ENCODE data around the gene CTIF. TPM values are rescaled to one million over a fixed set of nuclear protein-coding genes. Genes with fewer than 3 reads are reported as not detected.

The CTIF gene
- total RNA-seq, 1 experiment from 2014 or later = 23.8 TPM

DNA sequence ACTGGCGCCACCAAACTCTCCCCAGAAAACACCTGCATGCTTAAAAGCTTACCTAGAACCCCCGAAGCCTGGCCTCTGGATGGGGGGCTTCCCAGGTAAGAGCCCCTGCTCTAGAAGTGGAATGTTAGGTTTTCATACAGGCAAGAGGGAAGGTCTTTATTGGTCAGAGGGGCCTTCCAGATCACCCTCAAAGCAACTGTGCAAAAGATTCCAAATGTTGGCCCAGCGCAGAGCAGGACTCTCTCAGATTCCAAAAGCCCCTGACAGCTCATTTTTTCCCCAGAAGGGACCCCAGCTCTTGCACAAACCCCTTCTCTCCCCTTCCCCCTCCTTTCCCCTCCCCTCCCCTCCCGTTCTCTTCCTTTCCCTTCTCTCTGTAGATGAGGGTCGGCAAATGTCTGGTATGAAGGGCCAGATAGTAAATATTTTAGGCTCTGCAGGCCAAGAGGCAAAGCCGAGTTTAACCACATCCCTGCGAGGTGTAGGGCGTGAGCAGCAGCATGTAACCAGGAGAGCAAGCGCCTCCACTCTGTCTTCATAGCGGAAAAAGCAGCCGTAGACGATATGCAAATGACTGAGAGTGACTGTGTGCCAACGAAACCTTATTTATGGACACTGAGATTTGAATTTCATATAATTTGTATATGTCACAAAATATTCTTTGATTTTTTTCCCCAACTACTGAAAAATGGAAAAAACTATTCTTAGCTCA, 295.0 kb downstream of the CTIF start:
- peak; percentile 32 for DNase-seq (ENCODE audit: low spot score)

DNA sequence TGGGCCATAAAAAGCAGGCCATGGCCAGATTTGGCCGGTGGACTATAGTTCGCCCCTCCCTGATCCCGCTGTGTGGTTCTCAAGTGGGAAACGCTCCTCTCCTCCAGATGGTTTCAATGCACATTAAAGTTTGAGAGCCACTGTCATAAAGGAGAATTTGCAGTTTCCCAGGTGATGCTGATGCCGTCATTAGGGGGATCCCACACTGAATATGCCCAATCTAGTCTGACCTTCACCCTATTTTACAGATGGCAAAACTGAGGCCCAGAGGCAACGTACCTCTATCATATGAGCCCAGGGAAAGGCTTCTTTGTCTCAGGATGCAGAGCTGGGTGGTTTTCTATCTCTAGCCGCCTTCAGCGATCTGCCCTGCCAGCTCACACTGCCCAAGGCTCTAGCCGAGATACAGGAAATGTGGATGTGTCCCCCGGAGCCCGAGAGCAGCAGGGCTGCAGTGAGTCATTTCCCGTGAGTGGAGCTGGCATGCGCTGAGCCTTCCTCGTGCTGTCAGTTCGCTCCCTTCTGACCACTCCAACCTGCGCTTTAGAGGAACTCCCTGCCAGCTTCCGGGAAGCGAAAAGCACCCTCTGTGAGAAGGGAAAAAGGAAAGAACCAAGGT, 295.7 kb downstream of the CTIF start:
- peak; percentile 96 for DNase-seq (ENCODE audit: low spot score)

DNA sequence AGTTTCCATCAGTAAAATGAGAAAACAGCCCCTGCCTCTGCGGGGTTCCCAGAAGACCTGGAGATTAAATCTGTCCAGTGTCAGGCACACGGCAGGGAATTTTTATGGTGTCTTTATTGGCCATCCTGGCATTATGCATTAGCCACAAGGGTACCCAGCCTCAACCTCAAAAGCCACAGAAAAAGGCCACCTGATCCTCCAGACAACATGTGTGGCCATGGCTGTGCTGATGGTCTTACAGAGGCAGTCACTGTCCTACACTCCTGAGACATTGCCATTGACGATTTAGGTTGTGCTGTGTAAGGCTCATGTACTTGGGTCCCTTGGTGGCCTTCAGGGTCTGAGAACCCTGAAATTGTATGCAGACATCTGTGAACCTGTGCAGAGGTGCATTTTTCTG, 296.3 kb downstream of the CTIF start:
- DNase-seq (ENCODE audit: low spot score) = no peak

DNA sequence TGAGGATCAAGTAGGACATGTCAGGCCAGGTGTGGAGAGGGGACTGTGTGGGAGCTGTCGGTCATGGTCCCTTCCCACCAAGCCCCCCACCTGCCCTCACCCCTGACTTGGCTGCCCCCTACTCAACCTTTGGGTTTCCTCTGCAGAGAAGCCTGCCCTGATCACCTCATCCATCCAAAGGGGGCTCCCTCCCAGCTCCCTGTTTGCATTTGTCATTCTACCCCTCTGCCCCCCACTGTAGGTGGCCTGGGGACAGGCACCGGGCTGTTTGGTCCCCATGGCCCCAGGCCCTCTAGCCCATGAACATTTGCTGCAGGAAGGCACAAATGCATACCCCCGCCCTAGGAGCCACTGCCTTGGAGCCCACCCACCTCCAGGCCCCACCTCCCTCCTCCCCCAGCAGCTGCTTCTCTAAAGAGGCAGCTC, 296.9 kb downstream of the CTIF start:
- no peak for DNase-seq (ENCODE audit: low spot score)

DNA sequence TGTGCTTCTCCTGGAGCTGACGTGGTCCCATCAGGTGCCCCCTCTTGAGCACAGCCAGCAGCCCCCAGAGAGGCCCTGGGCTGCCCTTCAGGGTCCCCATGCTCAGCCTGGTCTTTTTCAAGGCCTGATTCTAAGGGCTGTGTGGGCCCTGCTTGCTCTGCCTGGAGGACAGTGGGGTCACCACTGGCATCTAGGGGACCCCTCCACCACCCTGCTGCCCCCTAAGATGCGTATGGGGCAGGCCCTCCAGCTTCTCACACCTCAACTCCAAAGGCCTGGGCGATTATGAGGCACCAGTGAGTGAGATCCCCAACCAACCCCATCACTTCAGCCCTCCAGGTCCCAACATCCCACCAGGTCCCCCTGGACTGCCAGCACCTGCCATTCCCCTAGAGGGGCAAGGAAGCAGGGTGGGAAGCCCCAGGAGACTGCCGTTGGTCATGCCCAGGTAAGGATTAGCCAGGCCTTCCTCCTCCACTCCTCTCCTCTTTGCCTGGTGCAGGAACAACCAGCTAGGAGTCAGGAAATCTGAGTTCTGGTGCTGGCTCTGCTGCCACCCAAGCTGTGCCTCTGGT, 297.5 kb downstream of the CTIF start:
- no peak for DNase-seq (ENCODE audit: low spot score)

DNA sequence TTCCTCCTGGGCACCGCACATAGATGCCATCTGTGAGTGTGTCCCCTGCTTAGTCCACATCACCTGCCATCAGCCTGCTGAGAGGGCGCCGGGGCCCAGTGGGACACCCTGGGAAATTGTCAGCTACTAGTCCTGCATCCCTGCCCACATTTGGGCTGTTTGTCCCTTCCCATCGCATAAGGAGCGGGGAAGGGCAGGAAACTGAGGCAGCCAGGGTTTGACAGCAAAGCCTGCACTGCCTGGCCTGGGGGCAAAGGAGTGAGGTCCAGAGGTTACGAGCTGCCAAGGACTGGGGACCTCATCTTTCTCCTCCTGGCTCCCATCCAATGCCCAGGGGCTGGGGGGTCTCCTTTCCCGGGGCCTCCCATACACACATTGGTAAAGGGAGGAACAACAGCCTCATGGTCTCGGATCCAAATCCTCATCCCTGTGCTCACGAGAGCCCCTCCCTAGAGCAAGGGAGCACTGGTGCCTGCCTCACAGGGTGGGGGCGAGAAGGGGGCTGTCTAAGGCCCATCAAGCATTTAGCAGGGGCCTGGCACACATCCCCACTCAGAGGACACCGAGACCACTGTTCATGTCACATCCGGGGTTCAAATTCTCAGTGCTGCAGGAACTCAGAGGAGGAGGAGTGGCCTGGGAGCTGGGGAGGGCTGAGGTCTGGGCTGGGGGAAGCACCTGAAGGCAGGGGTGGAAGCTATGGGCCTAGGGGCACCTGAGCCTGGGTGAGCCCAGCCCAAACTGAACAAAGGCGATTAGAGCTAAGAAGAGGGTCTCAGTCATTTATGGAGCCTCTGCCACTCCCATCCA, 298.2 kb downstream of the CTIF start:
- no peak for DNase-seq (ENCODE audit: low spot score)

DNA sequence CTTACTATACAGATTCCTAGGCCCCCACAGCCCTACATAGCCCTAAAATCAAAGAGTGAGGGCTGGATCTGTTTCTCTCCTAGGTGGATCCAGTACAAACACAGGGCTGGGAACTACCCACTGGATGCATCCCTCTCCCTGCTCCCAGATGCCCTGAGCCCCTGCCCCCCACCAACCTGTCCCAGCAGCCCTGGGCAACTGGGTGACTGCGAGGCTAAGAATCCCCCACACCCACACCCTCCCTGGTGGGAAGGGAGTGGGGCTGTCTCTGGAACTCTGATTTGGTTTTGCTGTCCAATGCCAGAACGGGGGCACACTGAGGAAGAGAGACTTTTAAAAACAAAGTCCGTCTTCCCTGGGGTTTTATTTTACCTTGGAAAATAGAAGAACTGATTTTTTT, 298.8 kb downstream of the CTIF start:
- no peak for DNase-seq (ENCODE audit: low spot score)

DNA sequence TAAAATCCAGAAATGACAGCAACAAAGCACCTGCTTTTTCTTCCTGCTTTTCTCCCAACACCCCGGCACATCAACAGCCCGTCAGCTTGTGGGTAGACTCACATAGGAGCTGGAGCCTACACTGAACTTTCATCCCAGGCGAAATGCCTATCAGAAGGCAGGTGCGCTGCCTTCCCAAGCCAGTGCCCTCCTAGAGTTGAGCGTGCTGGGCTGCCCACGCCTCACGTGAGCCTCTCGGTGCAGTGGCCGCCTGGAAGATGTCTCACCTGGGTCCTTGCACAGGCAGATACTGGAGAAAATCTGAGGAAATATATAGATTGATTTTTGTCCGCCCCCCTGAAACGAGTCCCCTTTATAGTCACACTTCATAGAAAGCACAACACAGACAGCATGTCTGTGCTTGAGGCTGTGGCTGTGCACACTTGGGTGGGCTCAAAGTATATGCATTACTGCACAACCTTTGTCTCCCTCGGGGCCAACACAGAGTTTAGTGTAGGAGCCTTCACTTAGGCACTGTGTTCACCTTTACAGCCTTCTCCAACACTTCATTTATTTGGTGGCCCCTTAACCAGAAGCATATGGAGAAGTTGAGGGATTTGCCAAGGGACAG, 299.4 kb downstream of the CTIF start:
- DNase-seq (ENCODE audit: low spot score) = no peak

DNA sequence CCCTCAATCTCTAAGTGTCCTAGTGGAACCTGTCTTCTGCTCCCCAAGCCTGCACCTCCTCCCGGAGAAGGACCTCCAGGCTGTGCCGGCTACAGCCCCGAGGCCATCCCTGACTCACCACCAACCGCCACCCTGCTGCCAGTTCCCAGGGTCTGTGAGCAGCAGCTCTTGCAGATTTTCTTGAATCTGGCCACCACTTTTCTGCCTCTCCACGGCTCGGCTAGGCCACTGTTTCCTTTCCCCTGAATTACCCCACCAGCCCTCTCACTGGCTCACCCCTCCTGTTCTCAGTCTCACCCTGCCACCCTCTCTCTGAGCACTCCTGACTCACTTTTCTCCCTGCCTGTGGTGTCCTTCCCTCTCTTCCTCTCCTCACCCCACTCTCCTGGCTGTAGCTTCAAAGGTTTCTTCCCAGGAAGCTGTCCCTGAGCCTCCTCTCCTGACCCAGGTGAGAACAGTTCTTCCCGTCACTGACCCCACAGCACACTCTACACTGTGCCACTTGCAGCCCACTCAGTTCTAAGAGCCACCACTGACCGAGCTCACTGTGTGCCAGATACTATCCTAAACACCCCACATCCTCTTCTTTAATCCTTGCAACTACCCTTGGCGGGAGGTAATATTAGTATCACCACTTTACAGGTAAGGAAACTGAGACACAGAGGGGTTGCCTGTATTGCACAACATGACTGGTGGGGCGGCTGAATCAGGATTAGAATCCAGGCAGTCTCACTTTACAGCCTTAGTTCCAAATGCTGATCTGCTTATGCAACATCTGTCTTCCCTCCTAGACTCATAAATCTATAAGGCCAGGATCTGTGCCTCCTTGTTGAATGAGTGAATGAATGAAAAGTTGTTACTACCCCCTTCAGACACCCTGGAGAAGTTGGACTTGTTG, 300.3 kb downstream of the CTIF start:
- peak; percentile 54 for DNase-seq (ENCODE audit: low spot score)

DNA sequence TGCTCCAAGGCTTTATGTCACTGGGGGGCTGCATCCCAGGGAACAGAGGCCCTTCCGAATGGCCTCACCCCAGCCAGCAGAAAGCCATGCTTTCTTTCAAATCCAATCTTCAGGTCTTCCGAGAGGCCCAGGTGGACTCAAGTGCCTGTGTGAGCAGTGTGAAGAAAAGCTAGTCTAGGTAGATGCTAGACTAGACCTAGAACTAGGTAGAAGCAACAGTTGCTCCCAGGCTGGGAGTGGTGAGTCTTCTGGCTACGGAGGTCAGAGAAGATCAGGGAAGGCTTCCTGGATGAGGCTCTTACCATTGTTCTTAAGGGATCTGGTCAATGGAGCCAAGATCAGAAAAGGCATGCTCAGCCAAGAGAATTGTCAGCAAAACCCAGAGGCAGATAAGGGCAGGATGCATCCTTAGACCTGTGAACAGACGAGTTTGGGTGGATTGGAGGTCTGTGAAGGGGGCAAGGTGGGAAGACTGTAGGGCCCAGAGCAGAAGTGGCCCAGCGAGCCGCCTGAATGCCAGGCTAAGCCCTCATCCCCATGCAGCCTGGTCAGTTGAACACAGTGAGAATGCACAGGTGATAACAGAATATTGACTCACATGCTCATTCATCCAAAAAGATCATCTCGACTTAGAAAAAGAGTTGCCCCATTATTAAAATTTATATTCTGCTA, 301.1 kb downstream of the CTIF start:
- DNase-seq (ENCODE audit: low spot score) = no peak

DNA sequence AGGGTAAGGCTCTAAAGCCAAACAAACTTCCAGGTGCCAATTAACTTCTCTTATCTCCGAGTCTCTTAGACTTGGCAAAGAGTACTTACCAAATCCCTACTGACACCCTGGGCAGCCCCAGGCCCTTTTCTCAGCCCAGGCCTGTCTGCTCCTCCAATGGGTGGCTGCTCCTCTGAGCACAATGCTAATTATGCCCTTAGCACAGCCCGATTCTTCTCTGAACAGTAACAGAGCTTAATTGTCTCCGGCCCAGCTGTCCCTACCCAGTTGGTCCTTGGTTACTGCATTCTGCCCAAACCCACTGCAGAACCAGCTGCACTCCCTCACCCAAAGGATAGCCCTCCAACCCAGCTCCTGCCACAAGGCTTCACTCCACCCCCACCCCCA, 301.7 kb downstream of the CTIF start:
- DNase-seq (ENCODE audit: low spot score) = no peak

DNA sequence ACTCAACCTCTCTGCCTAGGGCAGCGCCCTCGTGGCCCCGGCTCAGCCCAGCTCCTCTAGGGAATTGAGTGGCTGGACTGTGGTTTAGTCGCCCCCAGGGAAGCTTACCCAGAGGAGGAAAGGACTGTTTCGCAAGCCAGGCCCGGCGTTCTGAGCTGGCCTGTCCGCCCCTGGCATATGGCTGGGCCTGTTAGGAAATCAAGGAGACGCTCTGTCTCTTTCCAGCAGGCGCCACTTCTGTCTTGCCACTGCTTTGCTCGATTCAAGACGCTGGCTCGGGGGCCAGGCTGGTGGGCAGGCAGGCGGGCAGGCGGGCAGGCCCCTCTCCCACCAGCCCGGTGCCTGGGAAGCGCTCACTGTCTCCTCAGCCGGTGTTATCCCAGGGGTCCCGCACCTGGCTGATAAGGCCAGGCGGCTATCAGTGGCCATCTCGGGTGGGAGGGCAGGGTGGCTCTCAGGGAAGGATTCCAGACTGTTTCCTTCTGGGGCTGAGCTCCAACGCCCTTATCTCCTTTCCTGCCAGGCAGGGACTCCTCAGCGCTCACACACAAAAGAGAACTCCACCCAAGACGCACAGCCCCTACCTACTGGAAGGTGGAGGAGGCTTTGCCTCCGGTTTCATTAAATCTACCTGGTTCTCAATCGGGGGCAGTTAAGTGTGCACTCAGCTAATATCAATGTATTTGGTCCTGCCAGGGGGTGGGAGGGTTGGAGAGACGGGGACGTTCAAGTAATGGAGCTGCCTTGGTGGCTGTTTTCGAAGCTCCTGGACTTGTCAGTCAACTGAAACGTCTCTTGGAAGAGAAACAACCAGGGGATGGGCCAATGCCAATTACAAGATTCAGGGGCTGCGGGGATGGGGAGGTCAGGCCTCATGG, 302.8 kb downstream of the CTIF start:
- no peak for DNase-seq (ENCODE audit: low spot score)

DNA sequence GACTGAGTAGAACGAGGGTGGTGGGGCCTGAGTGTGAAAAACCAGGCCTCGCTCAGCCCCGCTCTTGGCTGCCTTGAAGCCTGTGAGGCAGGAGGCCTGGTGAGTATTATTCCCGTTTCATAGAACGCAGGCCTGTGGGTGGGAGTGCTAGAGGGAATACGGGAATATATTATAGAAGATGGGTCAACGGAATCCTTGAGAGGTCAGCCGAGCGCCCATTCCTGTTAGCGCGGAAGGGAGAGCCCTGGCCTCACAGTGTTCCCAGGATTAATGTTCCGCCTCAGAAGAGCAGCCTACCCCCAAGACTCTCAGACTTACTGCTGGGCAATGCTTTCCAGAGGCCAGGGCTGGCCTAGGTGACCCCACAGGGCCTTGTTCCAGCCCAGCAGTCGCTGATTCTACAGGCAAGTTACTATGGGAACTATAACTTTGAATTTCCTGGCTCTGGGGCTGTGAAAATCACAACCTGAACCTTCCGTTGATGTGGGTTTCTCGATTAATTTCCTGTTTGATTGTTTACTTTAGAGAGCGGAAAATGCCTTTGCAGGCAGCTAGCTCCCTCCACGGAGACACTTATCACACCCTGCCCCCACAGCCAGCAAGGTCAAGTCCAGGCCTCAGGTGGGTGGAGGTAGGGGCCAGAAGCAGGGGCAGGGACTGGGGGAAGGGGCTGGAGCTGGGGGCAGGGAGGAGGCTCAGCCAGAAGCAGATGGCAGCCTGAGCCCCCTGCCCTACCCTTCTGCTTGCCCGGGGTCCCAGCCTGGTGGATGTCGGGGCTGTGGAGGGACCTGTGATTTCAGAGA, 303.6 kb downstream of the CTIF start:
- peak; percentile 30 for DNase-seq (ENCODE audit: low spot score)

DNA sequence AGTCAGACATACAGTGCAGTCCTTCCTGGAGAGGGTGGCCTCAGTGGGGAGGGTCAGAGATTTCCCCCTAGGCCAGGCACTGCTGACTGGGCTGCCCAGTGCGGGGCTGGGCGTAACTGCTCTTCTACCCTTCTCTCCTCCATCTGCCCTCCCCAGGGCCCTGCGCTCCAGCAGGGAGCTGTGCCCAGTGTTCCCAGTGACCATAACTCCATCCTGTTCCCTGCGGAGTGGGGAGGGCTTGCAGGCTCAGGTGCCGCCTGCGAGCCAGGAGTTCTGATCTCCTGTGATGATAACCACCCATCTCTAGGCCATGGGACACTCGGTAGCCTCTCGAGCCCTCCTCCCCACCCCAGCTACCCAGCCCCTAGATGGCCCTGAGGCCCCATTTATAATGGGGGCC, 304.3 kb downstream of the CTIF start:
- DNase-seq (ENCODE audit: low spot score) = no peak

DNA sequence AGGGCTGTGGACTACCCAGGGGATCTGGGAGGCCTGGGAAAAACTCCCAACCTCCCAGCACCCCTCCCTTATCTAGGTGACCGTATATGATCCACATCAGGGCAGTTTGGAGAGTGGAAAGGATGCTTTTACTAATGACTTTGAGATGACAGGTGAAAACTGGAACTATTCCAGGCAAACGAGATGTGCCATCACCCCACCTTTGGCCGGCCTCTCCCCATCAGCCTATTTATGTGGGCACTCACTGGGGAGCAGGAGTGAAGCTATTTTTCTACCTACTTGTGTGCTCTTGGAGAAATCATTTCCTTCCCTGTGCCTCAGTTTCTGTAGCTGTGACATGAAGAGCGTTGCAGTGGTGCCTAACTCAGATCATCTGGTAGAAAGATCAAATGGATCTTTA, 304.8 kb downstream of the CTIF start:
- no peak for DNase-seq (ENCODE audit: low spot score)

DNA sequence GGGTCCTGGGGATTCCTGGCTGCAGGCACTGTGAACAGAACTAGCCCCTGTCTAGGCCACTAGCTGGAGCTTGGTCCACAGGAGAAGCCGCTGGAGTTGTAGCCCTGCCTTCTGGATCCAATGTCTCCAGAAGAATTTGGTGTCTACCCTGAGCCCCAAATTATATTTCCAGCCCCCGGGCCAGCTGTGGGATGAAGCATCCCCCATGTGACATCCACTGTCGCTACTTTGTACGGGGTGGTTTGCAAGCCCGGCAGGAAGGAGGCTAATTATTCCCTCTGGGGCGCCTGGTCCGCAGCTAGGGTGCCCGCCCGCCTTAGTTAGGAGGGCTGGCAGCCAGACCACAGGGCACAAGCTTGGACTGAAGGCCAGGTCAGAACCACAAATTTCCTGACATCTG, 305.4 kb downstream of the CTIF start:
- no peak for DNase-seq (ENCODE audit: low spot score)

DNA sequence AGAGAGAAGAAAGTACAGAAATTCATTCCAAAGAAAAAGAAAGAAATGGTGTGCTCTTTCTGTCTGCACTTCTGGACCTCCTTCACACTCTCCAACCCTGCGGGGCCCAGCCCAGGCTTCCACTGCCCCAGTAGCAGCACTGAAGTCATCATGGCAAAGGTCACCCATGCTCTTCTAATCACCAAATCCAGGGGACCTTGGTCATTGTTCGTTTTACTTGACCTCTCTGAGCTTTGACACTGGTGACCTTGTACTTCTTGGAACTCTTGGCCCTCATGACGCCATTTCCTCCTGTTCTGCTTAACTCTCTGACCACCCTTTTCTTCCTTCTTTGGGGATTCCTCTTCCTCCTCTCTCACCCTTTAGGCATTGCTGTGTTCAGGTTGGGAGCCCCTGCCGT, 306.3 kb downstream of the CTIF start:
- no peak for DNase-seq (ENCODE audit: low spot score)

DNA sequence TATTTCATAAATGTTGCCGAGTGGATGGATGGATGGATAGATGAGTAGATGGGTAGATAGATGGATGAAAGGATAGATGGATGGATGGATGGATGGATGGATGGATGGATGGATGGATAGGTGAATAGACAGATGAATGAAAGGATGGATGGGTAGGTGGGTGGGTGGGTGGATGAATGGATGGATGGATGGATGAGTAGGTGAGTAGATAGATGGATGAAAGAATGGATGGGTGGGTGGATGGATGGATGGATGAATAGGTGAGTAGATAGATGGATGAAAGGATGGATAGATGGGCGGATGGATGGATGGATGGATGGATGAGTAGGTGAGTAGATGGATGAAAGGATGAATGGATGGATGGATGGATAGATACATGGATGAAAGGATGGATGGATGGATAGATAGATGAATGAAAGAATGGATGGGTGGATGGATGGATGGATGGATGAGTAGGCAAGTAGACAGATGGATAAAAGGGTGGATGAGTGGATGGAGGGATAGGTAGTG, 307.6 kb downstream of the CTIF start:
- DNase-seq (ENCODE audit: low spot score) = no peak
